ENCODE results near the gene PI16.

PI16 gene, protein sequence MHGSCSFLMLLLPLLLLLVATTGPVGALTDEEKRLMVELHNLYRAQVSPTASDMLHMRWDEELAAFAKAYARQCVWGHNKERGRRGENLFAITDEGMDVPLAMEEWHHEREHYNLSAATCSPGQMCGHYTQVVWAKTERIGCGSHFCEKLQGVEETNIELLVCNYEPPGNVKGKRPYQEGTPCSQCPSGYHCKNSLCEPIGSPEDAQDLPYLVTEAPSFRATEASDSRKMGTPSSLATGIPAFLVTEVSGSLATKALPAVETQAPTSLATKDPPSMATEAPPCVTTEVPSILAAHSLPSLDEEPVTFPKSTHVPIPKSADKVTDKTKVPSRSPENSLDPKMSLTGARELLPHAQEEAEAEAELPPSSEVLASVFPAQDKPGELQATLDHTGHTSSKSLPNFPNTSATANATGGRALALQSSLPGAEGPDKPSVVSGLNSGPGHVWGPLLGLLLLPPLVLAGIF

DNA sequence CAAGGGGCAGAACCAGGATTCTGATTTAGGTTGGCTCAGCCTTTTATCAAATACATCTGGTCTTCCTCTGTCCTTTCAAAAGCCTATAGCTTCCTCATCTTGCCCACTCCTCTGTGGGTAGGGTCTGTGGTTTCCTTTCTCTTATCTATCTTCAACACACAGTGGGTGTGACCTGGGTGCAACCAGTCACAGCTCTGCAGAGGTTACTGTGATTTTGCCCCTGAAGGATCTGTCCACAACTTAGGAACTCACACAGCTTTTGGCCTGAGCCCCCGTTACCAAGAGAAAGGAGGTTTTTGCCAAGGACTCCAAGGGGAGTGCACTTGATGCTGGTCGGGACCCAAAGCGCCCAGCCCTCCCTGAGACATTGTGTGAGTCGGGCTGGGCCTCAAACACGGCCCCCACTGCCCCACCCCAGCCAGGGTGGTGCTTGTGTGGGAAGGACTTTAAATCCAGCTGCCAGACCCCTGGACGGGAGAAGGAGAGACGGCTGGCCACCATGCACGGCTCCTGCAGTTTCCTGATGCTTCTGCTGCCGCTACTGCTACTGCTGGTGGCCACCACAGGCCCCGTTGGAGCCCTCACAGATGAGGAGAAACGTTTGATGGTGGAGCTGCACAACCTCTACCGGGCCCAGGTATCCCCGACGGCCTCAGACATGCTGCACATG, at the start of gene PI16:
PI16 (plus strand) TSS at position 477 of the 670 bp plus-strand sequence; CDS start at position 500, 23 bp downstream.
- no peak within 1 kb of the TSS for H3K9ac ChIP-seq (ENCODE audit: insufficient read length, low read depth)

GRCh38 chr6:36904851-36905393, 49.6 kb upstream of the PI16 start:
- Histone ChIP-seq H3K36me3 (ENCODE audit: insufficient read depth, insufficient read length, low read length) (peaks cover 12% of the 10 kb centered on the region), H3K27me3 (ENCODE audit: insufficient read depth, insufficient read length) (no peaks in the 10 kb centered on the region), H3K4me3 (ENCODE audit: insufficient read length, low read depth) (no peak overlapping the region), H3K9me3 (ENCODE audit: insufficient read depth, low read length) (no peaks in the 10 kb centered on the region), H3K4me1 (ENCODE audit: insufficient read depth, insufficient read length) (no peaks in the 10 kb centered on the region), H3K9ac (ENCODE audit: insufficient read length, low read depth) (no peak overlapping the region)
- TF ChIP-seq ZNF274 (IDR thresholded peaks at IDR 0.05; ENCODE audit: low read depth, low read length) (no peak), YY1 (IDR thresholded peaks at IDR 0.05; ENCODE audit: insufficient read depth, insufficient read length) (no peak), SUZ12 (IDR thresholded peaks at IDR 0.05; ENCODE audit: extremely low read depth, insufficient read depth, insufficient read length) (no peak)
- DNase-seq (ENCODE audit: low read depth, low spot score) = no peak

More for the DNA sequence above, at the start of gene PI16:
- no peak within 1 kb of the TSS for H3K4me3 ChIP-seq (ENCODE audit: insufficient read length, low read depth)
- no peaks in the 10 kb centered on the region for H3K9me3 ChIP-seq (ENCODE audit: insufficient read depth, low read length)
- no peak for DNase-seq (ENCODE audit: low read depth, low spot score)
- no peak for TF ChIP-seq YY1 (IDR thresholded peaks at IDR 0.05; ENCODE audit: insufficient read depth, insufficient read length)
- TF ChIP-seq SUZ12 (IDR thresholded peaks at IDR 0.05; ENCODE audit: extremely low read depth, insufficient read depth, insufficient read length) = no peak
- TF ChIP-seq ZNF274 (IDR thresholded peaks at IDR 0.05; ENCODE audit: low read depth, low read length) = no peak
- H3K36me3 ChIP-seq (ENCODE audit: insufficient read depth, insufficient read length, low read length) = no peaks in the 10 kb centered on the region
- H3K4me1 ChIP-seq (ENCODE audit: insufficient read depth, insufficient read length) = peaks cover 2% of the 10 kb centered on the region
- H3K27me3 ChIP-seq (ENCODE audit: insufficient read depth, insufficient read length) = no peaks in the 10 kb centered on the region

DNA sequence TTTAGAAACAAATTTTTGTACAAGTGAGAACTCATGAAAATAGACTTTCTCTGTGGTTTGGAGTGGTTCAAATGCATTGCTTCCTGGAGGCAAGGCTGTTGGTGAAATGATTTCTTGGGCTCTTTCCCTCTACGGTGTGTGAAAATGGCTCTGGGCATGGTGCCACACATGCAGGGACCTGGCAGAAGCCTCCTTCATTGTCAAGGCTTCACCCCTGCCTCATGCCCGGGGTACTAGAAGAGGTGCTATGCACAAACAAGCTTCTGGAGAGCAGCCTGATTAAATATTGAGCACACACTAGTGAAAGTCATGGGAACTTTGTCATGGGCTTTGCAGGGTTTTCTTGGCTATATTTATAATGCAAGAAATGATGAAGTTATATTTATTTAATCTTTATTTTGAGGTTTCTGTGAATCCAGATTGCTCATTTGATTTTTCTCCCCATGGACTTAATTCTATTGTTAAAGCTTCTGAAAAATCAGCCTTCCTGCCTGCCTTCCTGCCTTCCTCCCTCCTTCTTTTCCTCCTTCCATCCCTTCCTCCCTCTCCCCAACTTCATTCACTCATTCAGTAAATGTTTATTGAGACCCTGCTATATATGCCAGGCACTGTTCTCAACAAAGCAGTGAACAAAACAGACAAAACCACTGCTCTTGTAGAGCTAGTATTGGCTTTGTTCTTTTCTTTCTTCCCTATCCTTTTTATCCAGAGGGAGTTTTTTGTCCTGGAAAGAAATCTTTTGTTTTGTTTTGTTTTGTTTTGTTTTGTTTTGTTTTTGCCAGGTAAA, 47.8 kb upstream of the PI16 start:
- H3K4me3 ChIP-seq (ENCODE audit: insufficient read length, low read depth) = no peak overlapping the region
- TF ChIP-seq ZNF274 (IDR thresholded peaks at IDR 0.05; ENCODE audit: low read depth, low read length) (no peak), SUZ12 (IDR thresholded peaks at IDR 0.05; ENCODE audit: extremely low read depth, insufficient read depth, insufficient read length) (no peak), YY1 (IDR thresholded peaks at IDR 0.05; ENCODE audit: insufficient read depth, insufficient read length) (no peak)
- no peaks in the 10 kb centered on the region for H3K9me3 ChIP-seq (ENCODE audit: insufficient read depth, low read length)
- H3K9ac ChIP-seq (ENCODE audit: insufficient read length, low read depth) = no peak overlapping the region
- peaks cover 12% of the 10 kb centered on the region for H3K36me3 ChIP-seq (ENCODE audit: insufficient read depth, insufficient read length, low read length)
- no peak for DNase-seq (ENCODE audit: low read depth, low spot score)
- no peaks in the 10 kb centered on the region for H3K27me3 ChIP-seq (ENCODE audit: insufficient read depth, insufficient read length)
- no peaks in the 10 kb centered on the region for H3K4me1 ChIP-seq (ENCODE audit: insufficient read depth, insufficient read length)

DNA sequence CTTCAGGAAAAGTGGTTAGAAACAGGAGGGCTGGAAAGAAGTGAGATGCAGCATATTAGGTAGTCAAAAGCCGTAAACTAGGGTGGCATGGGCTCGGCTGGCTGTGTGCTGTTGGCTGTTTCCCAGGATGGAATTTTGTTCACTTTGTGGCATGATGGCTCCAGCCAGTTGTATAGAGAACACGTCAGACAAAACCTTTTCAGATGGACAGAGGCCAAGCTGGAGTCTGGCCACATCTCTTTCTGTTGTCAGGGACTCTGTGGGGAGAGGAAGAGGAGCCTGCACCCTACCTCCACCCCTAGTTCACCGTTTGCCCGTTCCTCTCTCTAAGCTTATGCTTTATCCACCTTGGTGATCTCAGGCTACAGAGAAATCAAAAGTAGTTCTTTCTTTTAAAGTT, 46.8 kb upstream of the PI16 start:
- Histone ChIP-seq H3K9me3 (ENCODE audit: insufficient read depth, low read length) (no peaks in the 10 kb centered on the region), H3K9ac (ENCODE audit: insufficient read length, low read depth) (no peak overlapping the region), H3K27me3 (ENCODE audit: insufficient read depth, insufficient read length) (no peaks in the 10 kb centered on the region), H3K36me3 (ENCODE audit: insufficient read depth, insufficient read length, low read length) (peaks cover 3% of the 10 kb centered on the region), H3K4me3 (ENCODE audit: insufficient read length, low read depth) (no peak overlapping the region), H3K4me1 (ENCODE audit: insufficient read depth, insufficient read length) (no peaks in the 10 kb centered on the region)
- TF ChIP-seq ZNF274 (IDR thresholded peaks at IDR 0.05; ENCODE audit: low read depth, low read length) (no peak), SUZ12 (IDR thresholded peaks at IDR 0.05; ENCODE audit: extremely low read depth, insufficient read depth, insufficient read length) (no peak), YY1 (IDR thresholded peaks at IDR 0.05; ENCODE audit: insufficient read depth, insufficient read length) (no peak)
- no peak for DNase-seq (ENCODE audit: low read depth, low spot score)

DNA sequence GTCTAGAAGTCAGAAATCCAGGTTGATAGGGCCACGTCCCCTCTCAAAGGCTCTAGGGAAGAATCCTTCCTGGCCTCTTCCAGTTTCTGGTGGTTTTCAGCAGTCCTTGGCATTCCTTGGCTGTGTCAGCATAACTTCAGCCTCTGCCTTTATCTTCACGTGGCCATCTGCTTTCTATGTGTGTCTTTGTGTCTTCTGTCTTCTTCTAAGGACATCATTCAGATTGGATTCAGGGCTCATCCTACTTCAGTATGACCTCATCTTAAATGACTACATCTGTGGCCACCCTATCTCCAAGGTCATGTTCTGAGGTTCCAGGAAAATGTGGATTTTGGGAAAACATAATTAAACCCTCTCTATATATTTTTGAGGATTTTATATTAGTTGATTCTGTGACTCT, 45.8 kb upstream of the PI16 start:
- no peak overlapping the region for H3K9ac ChIP-seq (ENCODE audit: insufficient read length, low read depth)
- H3K4me1 ChIP-seq (ENCODE audit: insufficient read depth, insufficient read length) = no peaks in the 10 kb centered on the region
- TF ChIP-seq ZNF274 (IDR thresholded peaks at IDR 0.05; ENCODE audit: low read depth, low read length) = no peak
- TF ChIP-seq YY1 (IDR thresholded peaks at IDR 0.05; ENCODE audit: insufficient read depth, insufficient read length) = no peak
- no peak for TF ChIP-seq SUZ12 (IDR thresholded peaks at IDR 0.05; ENCODE audit: extremely low read depth, insufficient read depth, insufficient read length)
- no peak overlapping the region for H3K4me3 ChIP-seq (ENCODE audit: insufficient read length, low read depth)
- no peaks in the 10 kb centered on the region for H3K9me3 ChIP-seq (ENCODE audit: insufficient read depth, low read length)
- no peaks in the 10 kb centered on the region for H3K36me3 ChIP-seq (ENCODE audit: insufficient read depth, insufficient read length, low read length)
- DNase-seq (ENCODE audit: low read depth, low spot score) = no peak
- H3K27me3 ChIP-seq (ENCODE audit: insufficient read depth, insufficient read length) = no peaks in the 10 kb centered on the region

DNA sequence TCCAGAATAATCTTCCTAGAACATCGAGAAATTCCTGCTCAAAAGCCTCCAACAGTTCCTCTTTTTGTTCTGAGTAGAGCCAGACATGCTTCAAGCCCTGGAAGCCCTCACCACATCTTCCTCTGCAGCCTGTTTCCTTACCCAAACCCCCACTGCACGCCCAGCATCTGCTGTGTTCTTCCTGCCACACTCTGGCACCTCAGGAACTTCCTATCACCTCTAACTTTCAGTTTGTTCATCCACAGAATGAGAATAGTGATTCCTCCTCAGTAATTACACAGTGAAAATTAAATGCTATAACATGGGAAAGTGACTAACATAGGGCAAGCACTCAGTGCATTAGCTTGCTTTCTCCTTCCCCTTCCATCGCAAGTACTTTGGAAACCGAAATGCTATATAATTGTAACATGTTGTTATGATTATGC, 42.5 kb upstream of the PI16 start:
- Histone ChIP-seq H3K9ac (ENCODE audit: insufficient read length, low read depth) (no peak overlapping the region), H3K4me3 (ENCODE audit: insufficient read length, low read depth) (no peak overlapping the region), H3K4me1 (ENCODE audit: insufficient read depth, insufficient read length) (no peaks in the 10 kb centered on the region)

More for the DNA sequence above, 42.5 kb upstream of the PI16 start:
- Histone ChIP-seq H3K36me3 (ENCODE audit: insufficient read depth, insufficient read length, low read length) (peaks cover under 1% of the 10 kb centered on the region), H3K27me3 (ENCODE audit: insufficient read depth, insufficient read length) (no peaks in the 10 kb centered on the region), H3K9me3 (ENCODE audit: insufficient read depth, low read length) (no peaks in the 10 kb centered on the region)
- DNase-seq (ENCODE audit: low read depth, low spot score) = no peak
- TF ChIP-seq SUZ12 (IDR thresholded peaks at IDR 0.05; ENCODE audit: extremely low read depth, insufficient read depth, insufficient read length) (no peak), YY1 (IDR thresholded peaks at IDR 0.05; ENCODE audit: insufficient read depth, insufficient read length) (no peak), ZNF274 (IDR thresholded peaks at IDR 0.05; ENCODE audit: low read depth, low read length) (no peak)

Data from NT2/D1 (cell line).